Bronchial epithelial cell (primary cell): ENCODE results near the gene PHF2. TPM values are rescaled to one million over a fixed set of nuclear protein-coding genes. Genes with fewer than 3 reads are reported as not detected.

Experiments
- DNase-seq: peaks from one replicate; pipeline ENCODE4 v3.0.0-alpha.2; 2010; ENCODE audit warnings: low read depth
- FAIRE-seq: peaks from 2 replicates; lab custom pipeline; 2011; peaks lifted over from hg19 to GRCh38; lab: Jason Lieb, UNC
- H3K27me3 ChIP-seq: 2 replicates; pipeline ENCODE4 v1.5.1; 2011; ENCODE audit warnings: low read length; ENCODE audit not compliant: control insufficient read depth, insufficient read depth
- H3K36me3 ChIP-seq: 2 replicates; pipeline ENCODE4 v1.5.1; 2011; ENCODE audit warnings: low read length; ENCODE audit not compliant: control insufficient read depth, insufficient read depth
- H3K4me3 ChIP-seq: 2 replicates; pipeline ENCODE4 v1.5.1; 2011; ENCODE audit warnings: mild to moderate bottlenecking, low read depth, low read length, control low read depth
- total RNA-seq: library from RNA; depleted of rRNA; stranded (reverse); fragments of >200 nt; gene quantifications from 2 replicates; pipeline ENCODE4 v1.2.1, GENCODE V29; 2014
- TF ChIP-seq, protein P1 (sequence below): IDR thresholded peaks from 2 replicates; pipeline ENCODE4 v1.5.1; 2011; ENCODE audit warnings: mild to moderate bottlenecking, moderate library complexity, low read length, control low read depth, inconsistent platforms; ENCODE audit not compliant: insufficient read depth, severe bottlenecking

PHF2 gene
- total RNA-seq, 1 donor from 2014 or later, result 10.0 TPM

DNA sequence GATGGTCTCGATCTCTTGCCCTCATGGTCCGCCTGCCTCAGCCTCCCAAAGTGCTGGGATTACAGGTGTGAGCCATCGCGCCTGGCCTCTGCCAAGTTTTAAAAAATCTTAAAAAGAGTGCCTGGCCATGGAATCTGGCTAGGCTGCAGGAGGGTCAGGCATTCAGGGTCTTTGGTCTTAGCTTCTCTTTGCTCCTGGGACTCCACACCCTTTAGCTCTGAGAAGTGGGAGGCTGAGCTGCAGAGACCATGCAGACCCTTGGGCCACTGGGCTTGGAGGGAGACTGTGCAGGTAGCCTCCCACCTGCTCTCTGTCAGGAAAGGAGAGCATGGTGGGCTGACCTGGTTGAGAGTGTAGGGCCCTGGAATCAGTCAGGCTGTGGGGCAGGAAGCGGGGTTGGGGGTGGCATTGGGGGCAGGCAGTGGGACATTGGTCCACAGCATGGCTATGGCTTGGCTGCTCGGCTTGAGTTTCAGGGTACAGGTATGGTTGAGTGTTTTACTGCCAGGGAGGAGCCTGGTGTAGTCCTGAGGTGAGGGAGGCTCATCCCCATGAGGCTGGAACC is 20.8 kb downstream of the PHF2 start:
- DNase-seq (no peak), FAIRE-seq (no peak)
- Histone ChIP-seq H3K27me3 (no peaks in the 10 kb centered on the region), H3K4me3 (no peak overlapping the region), H3K36me3 (no peaks in the 10 kb centered on the region)
- TF ChIP-seq, protein P1, sequence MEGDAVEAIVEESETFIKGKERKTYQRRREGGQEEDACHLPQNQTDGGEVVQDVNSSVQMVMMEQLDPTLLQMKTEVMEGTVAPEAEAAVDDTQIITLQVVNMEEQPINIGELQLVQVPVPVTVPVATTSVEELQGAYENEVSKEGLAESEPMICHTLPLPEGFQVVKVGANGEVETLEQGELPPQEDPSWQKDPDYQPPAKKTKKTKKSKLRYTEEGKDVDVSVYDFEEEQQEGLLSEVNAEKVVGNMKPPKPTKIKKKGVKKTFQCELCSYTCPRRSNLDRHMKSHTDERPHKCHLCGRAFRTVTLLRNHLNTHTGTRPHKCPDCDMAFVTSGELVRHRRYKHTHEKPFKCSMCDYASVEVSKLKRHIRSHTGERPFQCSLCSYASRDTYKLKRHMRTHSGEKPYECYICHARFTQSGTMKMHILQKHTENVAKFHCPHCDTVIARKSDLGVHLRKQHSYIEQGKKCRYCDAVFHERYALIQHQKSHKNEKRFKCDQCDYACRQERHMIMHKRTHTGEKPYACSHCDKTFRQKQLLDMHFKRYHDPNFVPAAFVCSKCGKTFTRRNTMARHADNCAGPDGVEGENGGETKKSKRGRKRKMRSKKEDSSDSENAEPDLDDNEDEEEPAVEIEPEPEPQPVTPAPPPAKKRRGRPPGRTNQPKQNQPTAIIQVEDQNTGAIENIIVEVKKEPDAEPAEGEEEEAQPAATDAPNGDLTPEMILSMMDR, result no peak

DNA sequence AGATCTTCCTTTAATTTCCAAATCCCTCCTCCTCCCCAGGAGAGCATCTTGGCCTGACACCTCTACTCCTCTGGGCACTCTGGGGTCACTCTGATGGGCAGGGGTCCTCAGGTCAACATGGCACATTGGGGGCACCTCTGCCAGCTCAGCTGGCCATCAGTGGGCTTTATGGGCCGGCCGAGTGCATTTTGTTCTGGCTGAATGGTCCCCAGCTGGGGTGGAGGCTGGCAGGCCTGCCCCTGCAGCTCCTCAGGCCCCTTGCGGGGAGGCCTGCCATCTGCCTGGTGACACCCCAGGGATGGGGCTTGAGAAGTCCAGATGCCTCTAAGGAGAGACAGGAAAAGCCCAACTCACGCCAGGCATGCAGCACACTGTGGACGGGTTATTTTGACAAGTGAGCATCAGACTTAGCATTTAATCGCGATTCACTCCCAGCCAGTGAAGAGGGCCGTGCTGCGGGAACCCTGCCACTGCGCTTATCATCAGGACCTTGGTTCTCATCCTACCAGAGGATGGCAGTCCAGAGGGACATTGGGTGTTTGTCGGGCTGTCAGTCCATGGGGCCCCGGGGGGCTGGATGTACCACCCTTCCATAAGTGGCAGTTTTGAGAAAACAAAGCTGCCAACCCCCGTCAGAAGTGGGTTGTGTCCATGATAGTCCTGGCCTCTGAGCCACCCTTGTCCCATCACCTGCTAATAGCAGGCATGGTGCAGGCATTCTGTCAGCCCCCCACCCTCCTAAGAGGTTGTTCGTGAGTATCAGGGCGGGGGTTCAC is 21.7 kb downstream of the PHF2 start:
- H3K27me3 ChIP-seq, result no peaks in the 10 kb centered on the region
- H3K36me3 ChIP-seq, result no peaks in the 10 kb centered on the region
- FAIRE-seq, result no peak
- H3K4me3 ChIP-seq, result no peak overlapping the region
- no peak for DNase-seq
- TF ChIP-seq, protein P1, result no peak

DNA sequence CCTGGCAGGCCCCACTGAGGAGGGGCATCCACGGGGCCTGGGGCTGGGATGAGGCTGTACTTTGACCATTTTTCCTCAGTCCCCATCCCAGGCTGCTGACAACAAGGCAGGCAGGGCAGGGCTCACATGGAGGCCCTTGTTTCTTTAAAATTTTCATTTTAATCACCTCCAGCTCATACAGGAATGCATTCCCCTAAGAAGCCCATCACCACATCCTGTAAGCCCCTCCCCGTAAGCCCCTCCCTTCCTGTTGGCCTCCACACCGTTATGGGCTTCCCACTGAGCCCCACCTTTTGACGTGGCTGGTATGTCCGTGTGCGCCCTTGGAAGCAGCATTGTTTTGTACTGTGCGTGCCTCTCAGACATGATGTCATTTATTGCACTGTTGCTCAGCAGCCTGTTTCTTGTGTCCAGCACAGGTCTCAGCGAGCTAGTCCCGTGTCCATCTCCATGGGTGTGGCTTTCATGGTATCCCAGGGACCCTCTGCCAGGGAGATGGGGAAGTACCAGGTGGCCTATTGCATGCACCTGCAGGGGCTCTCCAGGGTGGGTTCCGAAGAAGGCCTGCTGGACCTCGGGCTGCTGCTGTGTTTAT is 22.4 kb downstream of the PHF2 start:
- Histone ChIP-seq H3K36me3 (no peaks in the 10 kb centered on the region), H3K4me3 (no peak overlapping the region), H3K27me3 (no peaks in the 10 kb centered on the region)
- DNase-seq (peak; percentile 61), FAIRE-seq (no peak)
- TF ChIP-seq, protein P1, result no peak

DNA sequence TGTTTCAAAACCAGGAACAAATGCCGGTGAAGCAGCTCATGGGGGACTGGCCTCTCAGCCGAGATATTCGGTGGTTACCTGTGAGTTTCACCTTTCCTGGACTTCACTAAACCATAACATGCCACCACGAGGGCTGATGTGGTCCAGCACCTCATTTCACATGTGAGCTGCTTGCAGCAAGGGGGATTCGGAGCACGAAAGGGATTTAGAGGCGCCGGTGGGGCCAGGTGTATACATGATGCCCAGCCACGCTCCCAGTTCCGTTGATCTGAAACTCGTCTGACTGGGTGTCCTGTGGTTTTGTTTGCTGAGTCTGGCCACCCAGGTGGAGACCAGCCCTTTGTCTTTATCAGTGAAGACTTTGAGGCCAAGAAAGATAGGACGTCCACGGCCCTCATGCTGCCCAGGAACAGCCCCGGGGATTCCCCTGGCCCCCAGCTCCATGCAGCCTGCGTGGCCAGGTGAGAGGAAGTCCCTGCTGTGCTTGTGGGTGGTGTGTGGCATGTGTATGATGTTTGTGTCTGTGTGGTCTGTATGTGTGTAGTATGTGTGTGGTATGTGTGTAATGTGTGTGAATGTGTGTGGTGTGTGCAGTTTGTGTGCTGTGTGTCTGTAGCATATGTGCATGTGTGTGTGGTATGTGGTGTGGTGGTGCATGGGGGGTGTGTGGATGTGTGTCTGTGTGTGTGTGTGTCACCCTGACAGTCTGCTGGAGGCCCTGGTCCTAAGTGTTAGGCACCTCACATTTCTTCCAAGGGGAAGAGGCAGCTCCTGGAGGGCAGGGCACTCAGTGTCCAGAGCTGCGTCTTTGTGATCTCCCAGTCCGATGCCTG is 23.4 kb downstream of the PHF2 start:
- no peaks in the 10 kb centered on the region for H3K36me3 ChIP-seq
- H3K27me3 ChIP-seq, result no peaks in the 10 kb centered on the region
- TF ChIP-seq, protein P1, result no peak
- FAIRE-seq, result peak; percentile 95
- DNase-seq, result no peak
- no peak overlapping the region for H3K4me3 ChIP-seq

DNA sequence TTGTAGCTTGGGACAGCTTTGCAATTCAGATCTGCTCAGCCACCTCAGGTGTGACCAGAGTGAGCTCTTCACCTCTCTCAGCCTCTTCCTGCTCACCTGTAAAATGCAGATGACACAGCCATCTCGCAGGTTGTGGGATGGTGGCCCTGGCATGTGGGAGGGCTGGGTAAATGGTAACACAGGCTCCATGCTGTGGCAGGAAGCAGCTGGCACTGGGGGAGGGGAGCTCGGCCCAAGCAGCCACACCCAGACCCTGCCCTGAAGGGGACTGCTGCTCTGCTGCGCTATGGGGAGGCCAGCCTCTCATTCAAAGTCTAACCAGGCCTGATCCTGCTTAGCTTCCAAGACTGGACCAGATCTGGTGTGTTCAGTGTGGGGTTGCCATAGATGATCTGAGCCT is 24.1 kb downstream of the PHF2 start:
- Histone ChIP-seq H3K27me3 (no peaks in the 10 kb centered on the region), H3K36me3 (no peaks in the 10 kb centered on the region), H3K4me3 (no peak overlapping the region)
- TF ChIP-seq, protein P1, result no peak
- no peak for FAIRE-seq
- DNase-seq, result no peak
